ENCODE results near the gene BCAP29. TPM values are rescaled to one million over a fixed set of nuclear protein-coding genes. Genes with fewer than 3 reads are reported as not detected.

Gene BCAP29
- total and polyA plus RNA-seq, 2 of the 4 experiments (the other 2 are of a cell fraction), result 33.0 to 35.1 TPM

DNA sequence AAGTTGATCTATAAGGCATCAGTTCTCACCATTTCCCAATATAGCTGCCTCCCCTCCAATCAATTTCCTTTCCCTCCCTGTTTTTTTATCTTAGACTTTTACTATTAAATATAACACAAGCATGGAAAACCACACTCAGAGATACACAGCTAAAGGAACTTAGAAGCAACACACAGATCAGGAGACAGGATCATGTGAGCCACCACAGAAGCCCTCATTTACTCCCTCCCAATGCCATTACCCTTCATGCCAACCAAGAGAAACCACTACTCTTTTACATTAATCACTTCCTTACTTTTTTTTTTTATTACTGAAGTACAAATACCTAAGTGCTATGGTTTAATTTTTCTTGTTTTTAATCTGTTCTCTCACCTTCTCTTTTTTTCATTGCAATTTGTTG, 49.3 kb upstream of the BCAP29 start:
- ATAC-seq (ENCODE audit: low read depth), result no peak

More for the DNA sequence above, 49.3 kb upstream of the BCAP29 start:
- H2BK5ac ChIP-seq (ENCODE audit: low read depth, low read length, poor library complexity, severe bottlenecking), result no peak overlapping the region
- H3K79me1 ChIP-seq (ENCODE audit: low read depth in 1 of 2, low read length in 2 of 2), result peaks cover 18 to 23% of the 10 kb centered on the region in 2 experiments
- ChIA-PET POLR2A (ENCODE audit: unreplicated experiment) (no interaction called here), CTCF (no interaction called here)
- no peak overlapping the region for H4K91ac ChIP-seq (ENCODE audit: insufficient read depth, low read depth, low read length)
- no peak overlapping the region for H2BK20ac ChIP-seq (ENCODE audit: low read depth, low read length)
- no peak overlapping the region for H2BK120ac ChIP-seq (ENCODE audit: low read depth, low read length)
- H3K27me3 ChIP-seq (ENCODE audit: control insufficient read depth, insufficient read depth, low read length), result no peaks in the 10 kb centered on the region
- no peak overlapping the region for H3K9ac ChIP-seq (ENCODE audit: low read depth, low read length)
- no peak overlapping the region for H3K4me3 ChIP-seq (ENCODE audit: insufficient read depth, low read depth, low read length)
- H3K4me1 ChIP-seq (ENCODE audit: control insufficient read depth, insufficient read depth, low read length), result no peaks in the 10 kb centered on the region; the same call in 1 of the 2 replicates
- no peak overlapping the region for H3K4ac ChIP-seq (ENCODE audit: low read depth, low read length)
- peaks cover 8% of the 10 kb centered on the region; the same call in 1 of the 2 replicates for H3K9me1 ChIP-seq (ENCODE audit: insufficient read depth, low read length)
- in situ Hi-C loops (cut with MboI; ENCODE audit: low sequenced_read_pairs), result no loop called here
- no peak overlapping the region for H2BK15ac ChIP-seq (ENCODE audit: low read depth, low read length)
- no TSS peak for BruUV-seq (replicated peaks)
- TF ChIP-seq, protein P1, sequence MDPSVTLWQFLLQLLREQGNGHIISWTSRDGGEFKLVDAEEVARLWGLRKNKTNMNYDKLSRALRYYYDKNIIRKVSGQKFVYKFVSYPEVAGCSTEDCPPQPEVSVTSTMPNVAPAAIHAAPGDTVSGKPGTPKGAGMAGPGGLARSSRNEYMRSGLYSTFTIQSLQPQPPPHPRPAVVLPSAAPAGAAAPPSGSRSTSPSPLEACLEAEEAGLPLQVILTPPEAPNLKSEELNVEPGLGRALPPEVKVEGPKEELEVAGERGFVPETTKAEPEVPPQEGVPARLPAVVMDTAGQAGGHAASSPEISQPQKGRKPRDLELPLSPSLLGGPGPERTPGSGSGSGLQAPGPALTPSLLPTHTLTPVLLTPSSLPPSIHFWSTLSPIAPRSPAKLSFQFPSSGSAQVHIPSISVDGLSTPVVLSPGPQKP (IDR thresholded peaks at IDR 0.05; ENCODE audit: borderline replicate concordance, low read depth, low read length), result no peak
- TF ChIP-seq POLR2A (IDR thresholded peaks at IDR 0.05; ENCODE audit: low read depth, low read length), result no peak
- no peak for TF ChIP-seq CEBPB (IDR thresholded peaks at IDR 0.05; ENCODE audit: low read depth, low read length)
- TF ChIP-seq FOS (IDR thresholded peaks at IDR 0.05; ENCODE audit: low read depth, low read length), result no peak
- no peak for TF ChIP-seq RFX5 (IDR thresholded peaks at IDR 0.05; ENCODE audit: low read depth, low read length)
- no peak for TF ChIP-seq CHD1 (IDR thresholded peaks at IDR 0.05; ENCODE audit: low read depth, low read length)
- no peak for TF ChIP-seq RCOR1 (IDR thresholded peaks at IDR 0.05; ENCODE audit: insufficient replicate concordance, low read length)
- no peak overlapping the region for H3K27ac ChIP-seq (ENCODE audit: insufficient read depth, low read length)
- intact Hi-C loops (cut with micrococcal nuclease), result no loop called here
- no peak overlapping the region for H4K8ac ChIP-seq (ENCODE audit: low read depth in 2 of 2, low read length in 2 of 2)
- H4K5ac ChIP-seq (ENCODE audit: low read depth, low read length), result no peak overlapping the region
- DNase-seq, result no peak
- no peak overlapping the region for H3K18ac ChIP-seq (ENCODE audit: low read depth, low read length)
- H3K9me3 ChIP-seq (ENCODE audit: control insufficient read depth, insufficient read depth, low read length), result no peaks in the 10 kb centered on the region
- no peaks in the 10 kb centered on the region; the same call in none of the 2 replicates for H4K20me1 ChIP-seq (ENCODE audit: insufficient read depth, low read length)
- no peak overlapping the region for H2AFZ ChIP-seq (replicated peaks; ENCODE audit: low read length, poor library complexity)
- H3K36me3 ChIP-seq (ENCODE audit: control insufficient read depth, insufficient read depth, low read length), result peaks cover 2% of the 10 kb centered on the region; the same call in 1 of the 2 replicates
- no peak overlapping the region for H3K4me2 ChIP-seq (ENCODE audit: low read depth, low read length)
- no peak overlapping the region for H2AK5ac ChIP-seq (ENCODE audit: low read depth, low read length)
- no peak overlapping the region for H3K56ac ChIP-seq (ENCODE audit: extremely low read depth, insufficient read depth, low read length)
- H2AK9ac ChIP-seq (replicated peaks; ENCODE audit: low read depth, low read length, poor library complexity), result no peak overlapping the region
- no peak overlapping the region for H3K23ac ChIP-seq (ENCODE audit: low read depth, low read length)
- no peak overlapping the region for H3K14ac ChIP-seq (replicated peaks; ENCODE audit: low read depth, low read length)
- dilution Hi-C loops (cut with HindIII; ENCODE audit: low sequenced_read_pairs, unreplicated experiment), result no loop called here
